ENCODE results near the gene CCDC170. TPM values are rescaled to one million over a fixed set of nuclear protein-coding genes. Genes with fewer than 3 reads are reported as not detected.
A peak's percentile ranks its signal among the peaks of the same experiment; 100 is the strongest.
"Not testable (repeated sequence)": the region's sequence is repeated elsewhere in the genome, so short reads cannot be mapped to it uniquely, and the experiment has no call there.

CCDC170 gene
- total RNA-seq (1 to 10 TPM; 1.4 to 5.4 TPM), polyA plus RNA-seq (under 1 TPM; 0.05 to 0.75 TPM)
- long read RNA-seq, donor 1, partial matches to known transcripts = 0 of 3 reads
- long read RNA-seq, donor 1, other reads (novel, unspliced or antisense) = 3 of 3 reads
- long read RNA-seq, donor 2, partial matches to known transcripts = 1 of 2 reads
- long read RNA-seq, donor 2, other reads (novel, unspliced or antisense) = 1 of 2 reads

GRCh38 chr6:151493804-151494234, at the start of gene CCDC170:
CCDC170 (plus strand) TSS chr6:151494017; CDS start chr6:151494129, 112 bp downstream.
- DNase-seq = peak; percentile 80 to 89
- peak; percentile 82 for ATAC-seq (ENCODE audit: low FRiP score)
- WGBS, 2 donors = 0% methylated on average over 42 to 58 of the region's 58 CpGs
- H3K9me3 ChIP-seq (ENCODE audit: control insufficient read depth, low read length) = no peaks in the 10 kb centered on the region
- intact Hi-C loops (cut with DNase I) = no loop called here
- H3K27me3 ChIP-seq (ENCODE audit: control insufficient read depth in 1 of 2, insufficient read depth in 2 of 2, low read length in 1 of 2) = no peaks in the 10 kb centered on the region
- no peaks in the 10 kb centered on the region for H3K36me3 ChIP-seq (ENCODE audit: control insufficient read depth in 1 of 2, insufficient read depth in 2 of 2, low read length in 1 of 2)
- no peak within 1 kb of the TSS for H3K27ac ChIP-seq (ENCODE audit: low read depth in 1 of 2, low read length in 2 of 2)
- H3K4me1 ChIP-seq (ENCODE audit: control insufficient read depth in 1 of 2, insufficient read depth in 2 of 2, low read length in 2 of 2) = no peaks in the 10 kb centered on the region
- peak within 1 kb of the TSS; percentile 50 to 53 for H3K4me3 ChIP-seq (ENCODE audit: low read length in 2 of 2)

- 2 to 5% methylated on average over 5 of the region's 5 CpGs for WGBS, 2 donors
- Histone ChIP-seq H3K9me3 (ENCODE audit: control insufficient read depth, low read length) (no peaks in the 10 kb centered on the region), H3K36me3 (ENCODE audit: control insufficient read depth in 1 of 2, insufficient read depth in 2 of 2, low read length in 1 of 2) (no peaks in the 10 kb centered on the region), H3K27ac (ENCODE audit: low read depth in 1 of 2, low read length in 2 of 2) (peak overlapping the region; percentile 63 to 85), H3K27me3 (ENCODE audit: control insufficient read depth in 1 of 2, insufficient read depth in 2 of 2, low read length in 1 of 2) (no peaks in the 10 kb centered on the region), H3K4me3 (ENCODE audit: low read length in 2 of 2) (no peak overlapping the region), H3K4me1 (ENCODE audit: control insufficient read depth in 1 of 2, insufficient read depth in 2 of 2, low read length in 2 of 2) (peaks cover 3 to 4% of the 10 kb centered on the region in 2 donors)
- no peak for ATAC-seq (ENCODE audit: low FRiP score)
- DNase-seq = no peak
- intact Hi-C loops (cut with DNase I) = no loop called here
Measured at GRCh38 chr6:151445482-151445881, 48.3 kb upstream of the CCDC170 start.

- 80 to 83% methylated on average over 4 of the region's 4 CpGs for WGBS, 2 donors
- H3K4me1 ChIP-seq (ENCODE audit: control insufficient read depth in 1 of 2, insufficient read depth in 2 of 2, low read length in 2 of 2) = peaks cover 0 to 2% of the 10 kb centered on the region in 2 donors
- no peak for ATAC-seq (ENCODE audit: low FRiP score)
- H3K27me3 ChIP-seq (ENCODE audit: control insufficient read depth in 1 of 2, insufficient read depth in 2 of 2, low read length in 1 of 2) = no peaks in the 10 kb centered on the region
- DNase-seq = no peak
- no peak overlapping the region for H3K4me3 ChIP-seq (ENCODE audit: low read length in 2 of 2)
- peak overlapping the region; percentile 73 to 81 for H3K27ac ChIP-seq (ENCODE audit: low read depth in 1 of 2, low read length in 2 of 2)
- no peaks in the 10 kb centered on the region for H3K9me3 ChIP-seq (ENCODE audit: control insufficient read depth, low read length)
- intact Hi-C loops (cut with DNase I) = no loop called here
- no peaks in the 10 kb centered on the region for H3K36me3 ChIP-seq (ENCODE audit: control insufficient read depth in 1 of 2, insufficient read depth in 2 of 2, low read length in 1 of 2)
Measured at GRCh38 chr6:151447237-151447636, 46.6 kb upstream of the CCDC170 start.

- Histone ChIP-seq H3K9me3 (ENCODE audit: control insufficient read depth, low read length) (no peaks in the 10 kb centered on the region), H3K36me3 (ENCODE audit: control insufficient read depth in 1 of 2, insufficient read depth in 2 of 2, low read length in 1 of 2) (no peaks in the 10 kb centered on the region), H3K27me3 (ENCODE audit: control insufficient read depth in 1 of 2, insufficient read depth in 2 of 2, low read length in 1 of 2) (no peaks in the 10 kb centered on the region), H3K4me1 (ENCODE audit: control insufficient read depth in 1 of 2, insufficient read depth in 2 of 2, low read length in 2 of 2) (peaks cover 0 to 2% of the 10 kb centered on the region in 2 donors), H3K4me3 (ENCODE audit: low read length in 2 of 2) (no peak overlapping the region), H3K27ac (ENCODE audit: low read depth in 1 of 2, low read length in 2 of 2) (no peak overlapping the region)
- DNase-seq = no peak
- intact Hi-C loops (cut with DNase I) = no loop called here
- ATAC-seq (ENCODE audit: low FRiP score) = no peak
- 94% methylated on average over 12 of the region's 12 CpGs for WGBS, 2 donors
Measured at GRCh38 chr6:151448623-151449022, 45.2 kb upstream of the CCDC170 start.

GRCh38 chr6:151450928-151451327, 42.9 kb upstream of the CCDC170 start:
- H3K27ac ChIP-seq (ENCODE audit: low read depth in 1 of 2, low read length in 2 of 2); ATAC-seq (ENCODE audit: low FRiP score); H3K27me3 ChIP-seq (ENCODE audit: control insufficient read depth in 1 of 2, insufficient read depth in 2 of 2, low read length in 1 of 2); H3K9me3 ChIP-seq (ENCODE audit: control insufficient read depth, low read length); H3K4me1 ChIP-seq (ENCODE audit: control insufficient read depth in 1 of 2, insufficient read depth in 2 of 2, low read length in 2 of 2); intact Hi-C loops (cut with DNase I); DNase-seq; H3K36me3 ChIP-seq (ENCODE audit: control insufficient read depth in 1 of 2, insufficient read depth in 2 of 2, low read length in 1 of 2): not testable (repeated sequence)
- WGBS, 2 donors = 58 to 77% methylated on average over 5 to 6 of the region's 6 CpGs
- peak overlapping the region in 1 of 2 donors; percentile 75 for H3K4me3 ChIP-seq (ENCODE audit: low read length in 2 of 2)

- 1% methylated on average over 22 of the region's 22 CpGs for WGBS, 2 donors
- Histone ChIP-seq H3K36me3 (ENCODE audit: control insufficient read depth in 1 of 2, insufficient read depth in 2 of 2, low read length in 1 of 2) (no peaks in the 10 kb centered on the region), H3K4me1 (ENCODE audit: control insufficient read depth in 1 of 2, insufficient read depth in 2 of 2, low read length in 2 of 2) (no peaks in the 10 kb centered on the region), H3K27ac (ENCODE audit: low read depth in 1 of 2, low read length in 2 of 2) (peak overlapping the region in 1 of 2 donors; percentile 66), H3K9me3 (ENCODE audit: control insufficient read depth, low read length) (no peaks in the 10 kb centered on the region), H3K27me3 (ENCODE audit: control insufficient read depth in 1 of 2, insufficient read depth in 2 of 2, low read length in 1 of 2) (no peaks in the 10 kb centered on the region), H3K4me3 (ENCODE audit: low read length in 2 of 2) (peak overlapping the region; percentile 75 to 96)
- intact Hi-C loops (cut with DNase I) = no loop called here
- no peak for ATAC-seq (ENCODE audit: low FRiP score)
- DNase-seq = no peak
Measured at GRCh38 chr6:151451417-151451949, 42.3 kb upstream of the CCDC170 start.

- DNase-seq (peak; percentile 100), ATAC-seq (ENCODE audit: low FRiP score) (peak; percentile 100)
- intact Hi-C loops (cut with DNase I) = loop anchor here in 1 of 2 donors (2.0 kb wide), 1 partner anchor 61 kb away; the partner anchor contains the start of gene ZBTB2
- H3K4me3 ChIP-seq (ENCODE audit: low read length in 2 of 2) = peak within 1 kb of the TSS; percentile 86 to 96
- peaks cover 0 to 3% of the 10 kb centered on the region in 2 donors for H3K36me3 ChIP-seq (ENCODE audit: control insufficient read depth in 1 of 2, insufficient read depth in 2 of 2, low read length in 1 of 2)
- no peaks in the 10 kb centered on the region for H3K27me3 ChIP-seq (ENCODE audit: control insufficient read depth in 1 of 2, insufficient read depth in 2 of 2, low read length in 1 of 2)
- 0% methylated on average over 72 to 74 of the region's 74 CpGs for WGBS, 2 donors
- H3K27ac ChIP-seq (ENCODE audit: low read depth in 1 of 2, low read length in 2 of 2) = peak within 1 kb of the TSS; percentile 85 to 88
- H3K9me3 ChIP-seq (ENCODE audit: control insufficient read depth, low read length) = no peaks in the 10 kb centered on the region
- H3K4me1 ChIP-seq (ENCODE audit: control insufficient read depth in 1 of 2, insufficient read depth in 2 of 2, low read length in 2 of 2) = no peaks in the 10 kb centered on the region
Measured at GRCh38 chr6:151451950-151452749, 41.7 kb upstream of the CCDC170 start, which contains the start of gene RMND1. RMND1 (minus strand) TSS chr6:151452126; CDS start chr6:151445811, 6,315 bp downstream.

- peak overlapping the region; percentile 85 to 86 for H3K4me3 ChIP-seq (ENCODE audit: low read length in 2 of 2)
- peaks cover 0 to 3% of the 10 kb centered on the region in 2 donors for H3K36me3 ChIP-seq (ENCODE audit: control insufficient read depth in 1 of 2, insufficient read depth in 2 of 2, low read length in 1 of 2)
- H3K4me1 ChIP-seq (ENCODE audit: control insufficient read depth in 1 of 2, insufficient read depth in 2 of 2, low read length in 2 of 2) = no peaks in the 10 kb centered on the region
- WGBS, 2 donors = 0% methylated on average over 18 to 24 of the region's 24 CpGs
- peak overlapping the region; percentile 85 to 88 for H3K27ac ChIP-seq (ENCODE audit: low read depth in 1 of 2, low read length in 2 of 2)
- ATAC-seq (ENCODE audit: low FRiP score) (no peak), DNase-seq (no peak)
- H3K27me3 ChIP-seq (ENCODE audit: control insufficient read depth in 1 of 2, insufficient read depth in 2 of 2, low read length in 1 of 2) = no peaks in the 10 kb centered on the region
- no peaks in the 10 kb centered on the region for H3K9me3 ChIP-seq (ENCODE audit: control insufficient read depth, low read length)
- intact Hi-C loops (cut with DNase I) = loop anchor here in 1 of 2 donors (2.0 kb wide), 1 partner anchor 62 kb away; the partner anchor contains the start of gene ZBTB2
Measured at GRCh38 chr6:151452750-151453427, 40.9 kb upstream of the CCDC170 start.
